GM19397 (cell line): Measurements from ENCODE around the gene ZBED5.
A peak's percentile ranks its signal among the peaks of the same experiment; 100 is the strongest.
"Not testable (repeated sequence)": the region's sequence is repeated elsewhere in the genome, so short reads cannot be mapped to it uniquely, and the experiment has no call there.

Source experiments
- ATAC-seq: cut with Tn5 transposase; IDR thresholded peaks from one replicate; pipeline ENCODE4 v1.9.1; 2021; ENCODE audit warnings: mild to moderate bottlenecking, moderate library complexity; ENCODE audit not compliant: unreplicated experiment

The ZBED5 gene

DNA sequence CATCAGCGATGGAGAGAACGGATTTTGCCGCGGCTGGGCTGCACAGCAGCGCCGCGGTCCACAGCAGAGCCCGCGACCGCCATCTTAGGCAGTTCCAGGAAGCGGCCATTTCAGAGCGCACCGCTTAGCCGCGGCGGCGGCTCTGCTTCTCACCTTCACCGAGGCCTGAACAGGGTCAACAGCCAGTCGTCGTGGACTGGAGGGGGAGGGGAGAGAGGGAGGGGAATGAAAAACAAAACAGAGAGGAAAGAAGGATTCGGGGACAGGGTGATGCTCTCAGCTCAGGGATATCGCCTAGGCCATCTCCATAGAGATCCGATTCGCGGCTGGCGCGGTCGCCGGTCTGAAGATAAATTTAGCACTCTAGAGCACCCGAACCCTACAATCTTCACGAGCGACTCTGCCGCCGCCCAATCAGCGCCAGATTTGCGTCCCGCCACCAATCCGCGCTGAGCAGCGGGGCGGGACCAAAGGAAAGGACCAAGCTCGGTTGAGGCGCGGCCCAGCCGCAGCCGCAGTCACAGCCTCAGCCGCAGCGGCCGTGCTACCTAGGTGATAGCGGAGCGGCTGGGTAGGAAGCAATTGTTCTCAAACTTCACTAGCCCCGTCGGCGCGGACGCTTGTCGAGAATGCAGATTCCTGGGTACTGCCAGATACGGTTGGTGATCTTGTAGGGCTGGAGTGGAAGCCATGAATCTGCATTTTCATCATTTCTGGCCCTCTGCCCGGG is at the start of gene ZBED5:
Gene ZBED5, minus strand, starts transcription at position 345 of the 730 bp plus-strand sequence. CDS start 3,108 bp downstream, outside the sequence.
- peak; percentile 91 for ATAC-seq

DNA sequence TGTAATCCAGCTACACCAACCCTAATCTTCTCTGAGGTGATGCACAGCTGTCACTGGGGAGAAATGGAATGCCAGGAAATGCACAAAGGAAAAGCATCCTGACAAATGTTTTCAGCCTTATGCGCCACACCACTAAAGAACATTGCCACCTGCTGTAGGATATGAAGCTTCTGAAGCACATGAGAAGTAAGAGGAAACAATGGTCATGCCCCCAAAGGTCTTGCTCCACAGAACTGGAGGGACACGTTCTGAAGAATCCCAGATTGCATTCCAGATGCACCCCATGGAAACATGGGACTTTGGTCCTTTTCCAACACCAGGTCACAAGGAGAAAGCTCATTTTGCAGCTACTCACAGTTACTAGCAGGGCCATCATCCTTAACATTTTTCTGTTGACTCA is 48.7 kb upstream of the ZBED5 start:
- no peak for ATAC-seq

DNA sequence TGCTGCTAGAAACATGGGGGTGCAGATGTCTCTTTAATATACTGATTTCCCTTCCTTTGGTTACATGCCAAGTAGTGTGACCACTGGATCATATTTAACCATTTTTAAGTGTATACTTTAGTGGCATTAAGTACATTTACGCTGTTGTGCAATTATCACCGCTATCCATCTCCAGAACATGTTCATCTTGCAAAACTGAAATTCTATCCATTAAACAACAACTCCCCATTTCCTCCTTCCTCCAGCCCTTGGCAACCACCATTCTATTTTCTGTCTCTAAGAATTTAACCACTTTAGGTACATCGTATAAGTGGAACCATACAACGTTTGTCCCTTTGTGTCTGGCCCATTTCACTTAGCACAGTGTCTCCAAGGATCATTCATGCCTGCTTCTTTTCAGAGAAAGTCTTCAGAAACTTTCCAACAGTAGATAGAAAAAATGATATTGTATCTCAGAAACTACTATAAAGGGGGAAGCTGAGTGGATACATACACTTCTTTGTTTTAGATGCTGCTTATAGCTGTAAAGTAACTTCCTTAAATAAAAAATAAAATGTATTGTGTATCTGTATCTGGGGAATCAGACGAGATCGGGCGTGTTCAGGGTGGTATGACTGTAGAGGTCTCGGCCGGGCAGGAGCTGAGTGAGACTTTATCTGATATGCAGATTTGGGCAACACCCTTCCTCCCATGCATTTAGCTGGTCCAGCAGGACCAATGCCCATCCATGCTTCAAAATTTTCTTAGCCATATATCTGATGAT is 44.6 kb upstream of the ZBED5 start:
- no peak for ATAC-seq

DNA sequence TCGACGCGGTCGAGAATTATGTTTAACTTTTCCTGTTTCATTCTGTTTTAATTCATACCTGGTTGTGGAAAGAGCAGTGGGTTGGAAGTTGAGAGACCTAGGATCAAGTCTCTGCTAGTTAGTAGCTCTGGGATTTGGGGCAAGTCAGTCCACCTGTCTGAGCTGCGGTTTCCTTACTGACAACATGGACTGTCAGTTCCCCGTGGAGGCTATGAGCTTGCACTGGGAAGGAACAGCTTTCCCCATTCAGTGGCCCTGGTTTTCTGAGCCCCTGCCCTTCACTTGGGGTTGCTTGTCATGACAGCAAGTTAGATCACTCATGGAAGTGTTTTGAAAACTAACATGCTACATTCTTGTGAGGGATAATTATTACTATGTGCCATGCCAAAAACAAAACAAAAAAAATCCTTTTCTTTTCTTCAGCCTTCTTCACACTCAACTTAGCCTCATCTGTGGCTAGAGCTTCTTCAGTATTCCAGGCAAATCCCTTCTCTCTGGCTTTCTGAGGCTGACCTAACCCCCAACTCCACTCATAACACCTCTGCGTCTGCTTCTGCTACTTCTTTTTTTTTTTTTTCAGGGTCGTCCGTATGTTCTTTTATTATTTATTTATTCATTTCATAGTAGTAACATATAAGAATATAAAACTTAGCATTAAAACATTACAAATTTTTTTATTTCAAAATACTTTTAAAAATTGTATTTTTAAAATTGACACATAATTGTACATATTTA is 43.0 kb upstream of the ZBED5 start:
- no peak for ATAC-seq

DNA sequence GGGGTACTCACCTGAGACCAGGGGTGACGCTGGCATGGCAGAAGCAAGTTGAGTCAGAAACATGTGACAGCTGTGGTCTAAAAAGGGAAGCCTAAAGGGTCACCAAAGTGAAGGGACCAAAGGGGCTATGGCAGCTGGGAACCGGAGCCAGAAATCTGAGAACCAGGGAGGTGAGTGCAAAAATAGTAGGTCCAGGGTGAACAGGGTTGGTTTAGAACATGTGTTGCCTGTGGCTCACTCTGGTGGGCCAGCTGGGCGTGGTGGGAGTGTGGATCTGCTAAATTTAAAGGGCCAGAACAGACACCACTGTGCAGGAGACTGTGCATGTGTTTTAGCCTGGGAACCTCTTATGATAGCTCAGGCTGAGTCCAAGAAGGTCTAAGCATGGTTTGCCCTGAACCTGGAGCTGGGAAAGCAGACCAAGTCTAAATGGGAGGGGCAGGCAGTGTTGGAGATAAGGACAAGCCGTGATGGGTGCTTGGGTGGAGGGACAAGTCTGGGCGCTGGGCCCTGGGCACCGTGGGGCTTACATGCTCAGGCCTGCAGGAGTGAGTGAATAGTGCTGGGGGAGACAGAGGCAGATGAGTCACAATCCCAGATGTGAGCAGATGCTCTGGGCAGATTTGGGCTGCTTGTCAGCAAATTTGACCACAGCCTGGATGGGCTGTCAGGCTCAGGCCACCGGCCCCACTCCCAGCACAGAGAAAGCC is 41.4 kb upstream of the ZBED5 start:
- no peak for ATAC-seq

DNA sequence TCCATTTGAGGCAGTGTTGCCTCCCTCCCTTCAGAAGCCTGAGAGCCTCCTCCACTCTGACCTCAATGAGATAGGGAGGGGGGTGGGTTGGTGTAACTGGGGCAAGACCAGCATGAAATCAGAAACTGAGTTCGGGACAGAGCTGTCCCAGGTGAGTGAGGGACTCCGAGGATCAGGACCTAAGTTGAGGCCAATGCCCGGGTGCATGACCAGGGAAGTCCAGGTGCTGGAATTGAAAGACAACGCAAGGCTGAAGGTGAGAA is 40.8 kb upstream of the ZBED5 start:
- ATAC-seq: no peak

DNA sequence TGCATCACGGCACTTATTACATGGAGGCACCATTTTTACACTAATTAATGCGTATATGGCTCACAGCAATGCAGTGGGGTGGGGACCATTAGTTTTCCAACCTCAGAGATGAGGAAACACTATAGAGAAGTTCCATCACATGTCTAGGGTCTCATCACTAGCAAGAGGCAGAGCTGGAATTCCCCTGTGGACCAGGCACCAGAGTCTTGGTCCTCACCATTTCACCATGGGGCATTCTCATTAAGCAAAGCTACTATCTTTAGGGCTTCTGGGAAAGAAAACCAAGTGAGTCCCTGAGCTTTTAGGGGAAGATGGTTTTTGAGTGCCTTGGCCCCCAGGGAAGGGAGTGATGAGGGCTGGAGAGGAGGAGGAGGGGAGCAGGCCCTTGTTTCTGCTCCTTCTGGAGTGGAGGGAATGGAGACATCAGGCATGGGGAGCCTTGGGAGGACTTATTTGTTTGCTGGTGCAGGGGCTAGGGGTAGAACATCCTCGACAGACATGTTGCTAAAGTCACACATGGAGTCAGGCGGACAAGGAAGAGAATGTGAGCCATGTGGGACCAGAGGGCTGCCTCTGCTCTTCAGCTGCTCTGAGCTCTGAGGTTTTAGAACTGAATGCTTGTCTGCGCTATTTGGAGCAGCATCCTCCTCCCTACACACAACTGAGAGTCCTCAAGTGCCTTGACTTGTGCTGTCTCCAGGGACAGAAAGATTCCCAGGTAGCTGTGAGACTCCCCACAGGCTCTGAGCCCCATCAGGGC is 40.3 kb upstream of the ZBED5 start:
- ATAC-seq: no peak

DNA sequence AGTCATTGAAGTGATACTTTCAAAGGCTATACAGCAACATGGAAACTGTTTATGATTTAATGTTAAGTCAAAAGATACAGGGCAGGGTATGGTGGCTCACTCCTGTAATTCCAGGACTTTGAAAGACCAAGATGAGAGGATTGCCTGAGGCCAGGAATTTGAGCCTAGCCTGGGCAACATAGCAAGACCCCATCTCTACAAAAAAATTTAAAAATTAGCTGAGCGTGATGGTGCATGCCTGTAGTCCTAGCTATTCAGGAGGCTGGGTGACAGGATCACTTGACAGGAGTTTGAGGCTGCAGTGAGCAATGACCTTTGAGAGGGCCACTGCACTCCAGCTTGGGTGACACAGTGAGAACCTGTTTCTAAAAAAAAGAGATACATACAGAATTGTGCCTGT is 39.3 kb upstream of the ZBED5 start:
- no peak for ATAC-seq

DNA sequence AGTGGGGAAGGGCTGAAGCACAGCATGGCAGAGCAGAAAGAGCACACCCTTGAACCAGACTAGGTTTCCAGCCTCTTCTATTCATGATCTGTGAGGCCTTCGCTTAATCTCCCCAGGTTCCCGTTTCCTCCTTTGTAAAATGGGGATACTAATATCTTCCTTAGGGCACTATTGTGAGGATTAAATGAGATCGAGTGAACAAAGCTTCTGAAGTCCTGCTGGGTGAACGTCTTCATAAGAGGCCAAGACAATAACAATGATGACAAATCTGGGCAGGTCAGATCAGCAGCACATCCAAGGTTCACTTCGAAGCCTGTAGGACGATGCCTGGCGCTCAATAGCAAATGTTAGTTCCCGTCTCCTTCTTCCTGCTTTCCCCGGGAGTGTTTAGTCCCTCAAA is 38.6 kb upstream of the ZBED5 start:
- ATAC-seq: no peak

DNA sequence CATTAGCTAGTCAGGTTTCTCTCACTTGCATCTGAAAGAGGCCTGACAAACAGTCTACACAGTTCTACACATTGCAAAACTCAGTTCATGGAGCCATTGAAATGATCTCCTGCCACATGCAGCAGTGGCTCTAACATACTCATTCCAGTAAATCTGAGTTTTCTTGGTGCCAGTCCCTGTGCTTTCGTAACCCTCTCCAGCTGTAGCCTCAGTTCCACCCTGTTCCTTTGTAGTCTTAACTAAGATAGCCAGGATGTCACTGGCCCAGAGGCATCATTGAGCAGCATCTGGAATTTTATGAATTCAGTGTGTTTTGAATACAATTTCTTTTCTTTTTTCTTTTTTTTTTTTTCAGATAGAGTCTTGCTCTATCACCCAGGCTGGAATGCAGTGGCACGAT is 37.4 kb upstream of the ZBED5 start:
- no peak for ATAC-seq

DNA sequence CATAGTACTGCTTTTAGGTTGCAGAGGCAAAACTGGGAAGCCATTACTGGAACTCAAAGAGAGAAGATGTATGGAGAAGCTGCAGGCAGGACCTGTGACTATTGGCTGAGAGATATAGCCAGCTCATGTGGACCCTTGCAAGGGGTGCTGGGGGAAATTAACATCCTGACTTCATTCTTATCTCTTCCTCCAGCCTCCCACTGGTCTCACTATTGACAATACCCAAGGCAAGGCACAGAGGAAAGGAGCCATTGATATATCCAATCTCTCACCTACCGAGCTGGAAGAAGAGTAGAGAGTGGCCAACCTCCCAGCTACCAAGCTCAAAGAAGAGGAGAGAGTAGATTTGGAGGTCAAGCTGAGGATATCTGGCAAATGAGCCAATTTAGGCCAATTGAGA is 36.8 kb upstream of the ZBED5 start:
- no peak for ATAC-seq

DNA sequence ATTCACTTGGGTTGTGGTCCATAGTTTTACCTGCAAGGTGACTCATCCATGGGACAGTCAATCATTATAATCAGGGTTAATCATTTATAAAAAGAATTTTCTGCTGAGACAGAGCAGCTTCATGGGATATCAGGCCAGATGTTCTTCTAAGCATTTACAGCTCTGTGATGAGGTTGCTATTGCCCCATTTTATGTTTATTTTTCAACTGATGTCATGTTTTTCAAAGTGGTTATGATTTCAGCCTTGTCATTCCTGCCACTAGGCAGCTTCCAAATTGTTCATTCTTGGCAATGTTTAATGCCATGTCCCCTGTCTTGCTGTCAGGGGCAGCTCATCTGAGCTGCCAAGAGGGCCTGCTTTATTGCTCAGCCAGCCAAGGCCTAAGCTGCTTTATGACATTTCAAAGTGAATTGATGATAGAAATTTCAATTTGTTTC is 35.9 kb upstream of the ZBED5 start:
- ATAC-seq: no peak

DNA sequence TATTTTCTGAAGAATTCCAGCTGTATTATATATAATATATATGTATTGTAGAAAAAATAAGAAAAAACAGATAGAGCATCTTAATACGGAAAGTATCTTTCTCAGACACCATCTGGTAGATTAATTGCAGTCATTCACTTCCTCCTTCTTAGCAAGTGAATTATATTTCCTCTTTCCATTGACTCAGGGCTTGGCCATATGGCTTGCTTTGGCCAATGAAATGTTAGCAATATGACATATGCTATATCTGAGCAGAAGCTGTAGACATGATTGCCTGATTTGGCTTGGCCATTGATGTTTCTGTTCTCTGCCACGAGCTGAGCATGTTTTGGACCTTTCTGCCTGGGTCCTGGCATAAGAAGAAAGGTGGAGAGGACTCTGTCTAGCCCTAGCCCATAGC is 34.4 kb upstream of the ZBED5 start:
- ATAC-seq: no peak

DNA sequence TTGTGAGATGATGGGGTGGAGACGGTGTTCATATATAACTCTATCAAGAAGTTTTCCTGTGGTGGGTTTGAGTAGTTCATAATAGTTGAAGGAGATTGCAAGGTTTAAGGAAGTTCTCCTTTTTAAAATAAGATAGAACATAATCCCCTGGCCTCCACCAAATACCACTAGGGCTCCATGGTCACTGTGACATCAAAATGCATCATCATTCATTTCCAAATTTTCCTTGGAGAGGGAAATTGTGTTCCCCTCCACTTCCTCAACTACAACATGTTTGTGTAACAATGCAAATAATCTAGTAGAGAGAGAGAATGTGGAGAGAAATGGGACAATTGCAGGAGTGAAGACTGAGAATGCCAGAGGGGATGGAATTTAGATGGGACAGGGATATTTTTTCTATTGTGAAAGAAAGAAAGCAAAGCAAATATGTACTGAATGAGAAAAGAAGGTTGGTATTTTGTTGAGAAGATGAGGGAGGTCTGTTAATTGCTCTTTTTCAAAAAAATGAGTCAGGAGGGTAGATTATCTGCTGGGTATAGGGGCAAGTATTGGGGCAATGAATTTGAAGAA is 33.4 kb upstream of the ZBED5 start:
- no peak for ATAC-seq

DNA sequence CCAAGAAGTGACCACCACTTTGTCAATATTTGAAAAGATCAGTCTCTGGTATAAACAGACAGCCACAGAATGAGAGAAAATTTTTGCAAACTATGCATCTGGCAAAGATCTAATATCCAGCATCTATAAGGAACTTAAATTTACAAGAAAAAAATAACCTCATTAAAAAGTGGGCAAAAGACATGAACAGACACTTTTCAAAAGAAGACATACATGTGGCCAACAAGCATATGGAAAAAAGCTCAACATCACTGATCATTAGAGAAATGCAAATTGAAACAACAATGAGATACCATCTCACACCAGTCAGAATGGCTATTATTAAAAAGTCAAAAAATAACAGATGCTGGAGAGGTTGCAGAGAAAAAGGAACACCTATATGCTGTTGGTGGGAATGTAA is 32.2 kb upstream of the ZBED5 start:
- not testable (repeated sequence) for ATAC-seq

DNA sequence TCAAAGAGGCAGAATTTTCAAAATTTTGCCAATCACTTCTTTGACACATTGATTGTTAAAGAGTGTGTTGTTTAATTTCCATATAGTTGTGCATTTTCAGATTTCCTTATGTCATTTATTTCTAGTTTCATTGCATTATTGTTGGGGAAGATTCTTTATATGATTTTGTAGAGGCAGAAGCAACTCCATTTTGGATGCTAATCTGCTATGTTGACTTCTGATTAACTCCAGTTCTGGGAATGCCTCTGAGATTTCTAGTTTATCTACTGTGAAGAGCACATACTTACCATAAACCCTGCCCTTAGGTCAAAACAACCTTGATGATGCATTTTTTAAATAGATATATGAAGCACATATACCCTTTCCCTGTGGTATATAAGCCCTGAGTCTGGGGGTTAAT is 29.5 kb upstream of the ZBED5 start:
- ATAC-seq: no peak

DNA sequence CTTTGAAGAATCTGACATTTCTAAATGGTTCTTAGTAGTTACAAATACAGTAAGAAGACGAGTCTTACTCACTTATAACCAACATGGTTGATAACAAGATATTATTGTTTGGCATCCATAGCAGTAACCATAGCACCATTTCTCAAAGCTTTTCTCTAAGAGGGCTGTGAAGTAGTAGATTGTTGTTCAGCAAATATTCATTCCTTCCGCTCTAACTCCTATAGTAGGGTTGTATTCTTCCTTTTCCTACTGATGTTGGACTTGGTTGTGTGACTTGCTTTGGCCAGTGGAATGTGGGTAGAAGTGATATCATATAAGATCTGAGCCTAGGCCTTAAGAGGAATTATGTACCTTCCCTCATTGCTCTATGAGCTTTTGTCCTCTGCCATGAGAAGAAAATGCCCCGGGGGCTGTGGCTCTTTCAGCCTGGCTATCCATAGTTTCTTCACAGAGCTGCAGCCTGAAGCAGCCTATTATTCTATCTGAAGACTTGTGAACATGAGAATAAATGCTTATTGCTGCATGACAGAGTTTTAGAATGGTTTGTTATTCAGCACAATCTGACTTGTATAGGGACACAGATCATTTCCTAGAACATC is 28.9 kb upstream of the ZBED5 start:
- no peak for ATAC-seq

DNA sequence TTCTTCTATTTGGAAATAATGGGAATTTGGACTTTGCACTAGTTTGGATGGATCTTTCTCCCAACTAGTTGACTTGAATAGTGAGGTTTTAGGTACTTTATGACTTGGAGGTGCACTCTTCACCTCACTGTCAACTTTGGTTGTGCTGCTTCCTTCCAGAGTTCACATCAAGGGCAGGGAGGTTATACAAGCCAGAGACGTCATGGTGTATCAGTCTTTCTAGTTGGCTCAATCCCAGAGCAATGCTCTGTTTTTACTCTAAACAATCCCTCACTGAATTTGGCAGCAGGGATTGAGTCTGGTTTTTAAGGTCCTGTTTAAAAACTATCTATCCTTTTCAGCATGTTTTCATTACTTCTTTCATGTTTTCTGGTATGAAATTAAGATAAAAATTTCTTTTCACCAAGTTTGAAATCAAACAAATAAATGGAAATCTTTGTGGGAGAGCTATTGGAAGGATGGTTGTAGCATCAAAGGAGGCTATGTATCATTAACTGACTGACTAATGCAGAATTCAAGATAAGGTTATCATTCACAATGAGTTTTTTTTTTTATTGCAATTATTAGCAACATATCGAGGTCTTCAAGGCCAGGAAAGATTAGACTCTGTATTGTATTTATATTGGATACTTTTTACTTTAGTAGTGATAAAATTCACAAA is 28.0 kb upstream of the ZBED5 start:
- no peak for ATAC-seq

DNA sequence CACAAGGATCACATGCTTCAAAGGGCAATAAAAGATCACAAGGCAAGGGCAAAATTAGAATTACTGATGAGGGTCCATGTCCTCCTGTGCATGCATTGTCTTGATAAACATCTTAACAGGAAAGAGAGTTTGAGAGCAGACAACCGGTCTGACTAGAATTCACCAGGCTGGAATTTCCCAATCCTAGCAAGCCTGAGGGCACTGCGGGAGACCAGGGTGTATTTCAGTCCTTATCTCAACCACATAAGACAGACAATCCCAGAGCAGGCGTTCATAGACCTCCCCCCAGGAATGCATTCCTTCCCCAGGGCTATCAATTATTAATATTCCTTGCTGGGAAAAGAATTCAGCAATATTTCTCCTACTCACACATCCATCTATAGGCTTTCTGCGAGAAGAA is 26.4 kb upstream of the ZBED5 start:
- ATAC-seq: not testable (repeated sequence)
